Kidney (tissue), 14 donors: ENCODE results near the gene EFHD1. TPM values are rescaled to one million over a fixed set of nuclear protein-coding genes. Genes with fewer than 3 reads are reported as not detected.

Experiments used
- DNase-seq, 5 donors: peaks; one replicate each; pipeline ENCODE4 v3.0.0-alpha.2; 2013 to 2020
- FAIRE-seq: peaks from 2 replicates; lab custom pipeline; 2012; peaks lifted over from hg19 to GRCh38; lab: Jason Lieb, UNC
- H3K27ac ChIP-seq, 2 donors: one replicate each; pipeline ENCODE4 v1.7.0; 2013; ENCODE audit warnings: low read depth in 2 of 2, low read length in 2 of 2, inconsistent platforms in 1 of 2
- H3K27me3 ChIP-seq: one replicate; pipeline ENCODE4 v1.7.1; 2013; ENCODE audit warnings: low read length, inconsistent platforms; ENCODE audit not compliant: control insufficient read depth, insufficient read depth
- H3K36me3 ChIP-seq, 3 donors: one replicate each; pipeline versions ENCODE4 v1.7.0 to v1.7.1; 2013; ENCODE audit warnings: low read length in 3 of 3, control low read depth in 1 of 3, inconsistent platforms in 1 of 3; ENCODE audit not compliant: insufficient read depth in 3 of 3, control insufficient read depth in 2 of 3
- H3K4me1 ChIP-seq, 3 donors: one replicate each; pipeline versions ENCODE4 v1.7.0 to v1.7.1; 2013; ENCODE audit warnings: low read length in 3 of 3, inconsistent platforms in 1 of 3, low read depth in 1 of 3; ENCODE audit not compliant: control insufficient read depth in 2 of 3, insufficient read depth in 2 of 3
- H3K4me3 ChIP-seq, 3 donors: one replicate each; pipeline versions ENCODE4 v1.7.0 to v1.8.1; 2013; ENCODE audit warnings: low read length in 3 of 3, control low read depth in 1 of 3, inconsistent platforms in 1 of 3
- H3K9ac ChIP-seq, 3 donors: one replicate each; pipeline versions ENCODE4 v1.7.0 to v1.7.1; 2013; ENCODE audit warnings: low read length in 3 of 3, control low read depth in 1 of 3, inconsistent platforms in 1 of 3
- H3K9me3 ChIP-seq, 3 donors: one replicate each; pipeline versions ENCODE4 v1.7.0 to v1.7.1; 2013; ENCODE audit warnings: low read length in 3 of 3, control low read depth in 1 of 3, inconsistent platforms in 1 of 3; ENCODE audit not compliant: control insufficient read depth in 2 of 3, insufficient read depth in 1 of 3
- intact Hi-C: fragments of 100-400 bp; cut with DNase I; formaldehyde crosslinking; loops from one replicate; pipeline ENCODE4 v1.11.1; 2022
- polyA plus RNA-seq: library from polyadenylated mRNA; stranded (reverse); fragments of 350-450 nt; fragmentation: Illumina TruSeq; extraction: RNeasy Lipid Tissue Mini Kit (QIAGEN cat#74804); gene quantifications from one replicate; pipeline ENCODE4 v1.2.3, GENCODE V29; 2014; ENCODE audit warnings: low read depth, low replicate concordance; ENCODE audit not compliant: insufficient read depth
- total RNA-seq: library from RNA; stranded (reverse); fragmentation: NEBNext Ultra II Directional; extraction: Animal tissue kit (Norgen Biotek cat#: 25700); gene quantifications from one replicate; pipeline ENCODE4 v1.2.1, GENCODE V29; 2021
- TF ChIP-seq, protein P1 (sequence below): IDR thresholded peaks from 3 replicates; pipeline ENCODE4 v1.5.1; 2012; ENCODE audit warnings: mild to moderate bottlenecking, moderate library complexity, borderline replicate concordance; ENCODE audit not compliant: insufficient read depth; ENCODE audit errors: extremely low read depth
- donor health status: control.
- donor health status: control.
- donor health status: control.
- donor health status: control.
- donor health status: control.
- donor health status: DM: yes; HTN: yes; CAD: no.
- donor health status: Normal renal cell carcinoma (clear cell type).

The EFHD1 gene
- total and polyA plus RNA-seq, 2 donors from 2014 or later, result 129 to 280 TPM

- Histone ChIP-seq H3K4me1 (no peaks in the 10 kb centered on the region), H3K9ac (no peak overlapping the region), H3K4me3 (no peak overlapping the region), H3K9me3 (no peaks in the 10 kb centered on the region), H3K27me3 (no peaks in the 10 kb centered on the region), H3K27ac (no peak overlapping the region), H3K36me3 (peaks cover 5 to 19% (median 8%) of the 10 kb centered on the region in 3 donors)
- TF ChIP-seq, protein P1, sequence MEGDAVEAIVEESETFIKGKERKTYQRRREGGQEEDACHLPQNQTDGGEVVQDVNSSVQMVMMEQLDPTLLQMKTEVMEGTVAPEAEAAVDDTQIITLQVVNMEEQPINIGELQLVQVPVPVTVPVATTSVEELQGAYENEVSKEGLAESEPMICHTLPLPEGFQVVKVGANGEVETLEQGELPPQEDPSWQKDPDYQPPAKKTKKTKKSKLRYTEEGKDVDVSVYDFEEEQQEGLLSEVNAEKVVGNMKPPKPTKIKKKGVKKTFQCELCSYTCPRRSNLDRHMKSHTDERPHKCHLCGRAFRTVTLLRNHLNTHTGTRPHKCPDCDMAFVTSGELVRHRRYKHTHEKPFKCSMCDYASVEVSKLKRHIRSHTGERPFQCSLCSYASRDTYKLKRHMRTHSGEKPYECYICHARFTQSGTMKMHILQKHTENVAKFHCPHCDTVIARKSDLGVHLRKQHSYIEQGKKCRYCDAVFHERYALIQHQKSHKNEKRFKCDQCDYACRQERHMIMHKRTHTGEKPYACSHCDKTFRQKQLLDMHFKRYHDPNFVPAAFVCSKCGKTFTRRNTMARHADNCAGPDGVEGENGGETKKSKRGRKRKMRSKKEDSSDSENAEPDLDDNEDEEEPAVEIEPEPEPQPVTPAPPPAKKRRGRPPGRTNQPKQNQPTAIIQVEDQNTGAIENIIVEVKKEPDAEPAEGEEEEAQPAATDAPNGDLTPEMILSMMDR, result no peak
- FAIRE-seq (no peak), DNase-seq (no peak)
- intact Hi-C loops, result no loop called here
Observed at GRCh38 chr2:232731470-232731869, 98.1 kb downstream of the EFHD1 start.

Other genes starting within 250 kb of the EFHD1 start
- not detected for gene ALPG, start 226.8 kb upstream of the EFHD1 start, total RNA-seq
- not detected for gene ALPG, start 226.8 kb upstream of the EFHD1 start, polyA plus RNA-seq
- gene ALPI, start 177.5 kb upstream of the EFHD1 start, total RNA-seq, result 0.09 TPM
- gene ALPI, start 177.5 kb upstream of the EFHD1 start, polyA plus RNA-seq, result 0.49 TPM
- gene ECEL1, start 145.8 kb upstream of the EFHD1 start, total RNA-seq, result 6.7 TPM
- 8.5 TPM for gene ECEL1, start 145.8 kb upstream of the EFHD1 start, polyA plus RNA-seq
- gene PRSS56, start 113.2 kb upstream of the EFHD1 start, total RNA-seq, result not detected
- not detected for gene PRSS56, start 113.2 kb upstream of the EFHD1 start, polyA plus RNA-seq
- not detected for gene CHRND, start 107.4 kb upstream of the EFHD1 start, total RNA-seq
- not detected for gene CHRND, start 107.4 kb upstream of the EFHD1 start, polyA plus RNA-seq
- gene CHRNG, start 93.9 kb upstream of the EFHD1 start, total RNA-seq, result not detected
- not detected for gene CHRNG, start 93.9 kb upstream of the EFHD1 start, polyA plus RNA-seq
- 7.0 TPM for gene TIGD1, start 83.0 kb upstream of the EFHD1 start, total RNA-seq
- 4.8 TPM for gene TIGD1, start 83.0 kb upstream of the EFHD1 start, polyA plus RNA-seq
- gene EIF4E2, start 82.9 kb upstream of the EFHD1 start, total RNA-seq, result 79.2 TPM
- gene EIF4E2, start 82.9 kb upstream of the EFHD1 start, polyA plus RNA-seq, result 78.3 TPM
- 79.8 TPM for gene GIGYF2, start 63.7 kb downstream of the EFHD1 start, total RNA-seq
- 13.5 TPM for gene GIGYF2, start 63.7 kb downstream of the EFHD1 start, polyA plus RNA-seq
- gene KCNJ13, start 143.0 kb downstream of the EFHD1 start, total RNA-seq, result not detected
- 2.0 TPM for gene KCNJ13, start 143.0 kb downstream of the EFHD1 start, polyA plus RNA-seq
- 2.7 TPM for gene SNORC, start 236.7 kb downstream of the EFHD1 start, total RNA-seq
- 3.3 TPM for gene SNORC, start 236.7 kb downstream of the EFHD1 start, polyA plus RNA-seq